ENCODE results near the gene HGFAC. TPM values are rescaled to one million over a fixed set of nuclear protein-coding genes. Genes with fewer than 3 reads are reported as not detected.

The HGFAC gene
- total RNA-seq, 6 donors from 2014 or later, result 0.20 to 1.1 (median 0.49) TPM; not detected in 1

DNA sequence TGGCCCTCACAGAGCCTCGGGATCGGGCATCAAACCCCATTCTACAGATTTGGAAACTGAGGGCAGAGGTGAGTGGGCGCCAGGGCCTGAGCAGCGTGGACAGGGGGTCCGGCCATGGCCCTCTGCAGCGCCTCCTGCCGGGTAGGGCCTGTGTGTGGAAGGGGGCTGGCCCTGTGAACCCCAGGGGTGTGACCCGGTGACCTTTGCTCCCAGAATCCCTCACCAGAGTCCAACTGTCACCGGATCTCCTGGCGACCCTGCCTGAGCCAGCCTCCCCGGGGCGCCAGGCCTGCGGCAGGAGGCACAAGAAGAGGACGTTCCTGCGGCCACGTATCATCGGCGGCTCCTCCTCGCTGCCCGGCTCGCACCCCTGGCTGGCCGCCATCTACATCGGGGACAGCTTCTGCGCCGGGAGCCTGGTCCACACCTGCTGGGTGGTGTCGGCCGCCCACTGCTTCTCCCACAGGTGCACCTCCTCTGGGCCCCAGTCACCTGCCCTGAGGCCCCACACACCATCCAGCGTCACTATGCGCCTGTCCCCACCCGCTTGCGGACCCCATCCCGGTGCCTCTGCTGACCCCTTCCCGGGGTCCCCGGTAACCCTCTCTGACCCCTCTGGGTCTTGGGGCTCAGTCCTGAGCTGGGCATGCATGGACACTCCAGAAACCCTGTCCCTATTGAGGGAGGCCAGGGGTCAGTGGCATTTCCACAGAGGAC, 4.2 kb downstream of the HGFAC start:
- Histone ChIP-seq H3K9me3 (no peaks in the 10 kb centered on the region), H3K4me3 (no peak overlapping the region), H3K36me3 (no peaks in the 10 kb centered on the region), H3K4me1 (peaks cover 0 to 10% (median 3%) of the 10 kb centered on the region in 4 donors), H3K27me3 (no peaks in the 10 kb centered on the region), H3K27ac (no peak overlapping the region)
- peak in 1 of 2 donors; percentile 83 for DNase-seq
- TF ChIP-seq, protein P1, sequence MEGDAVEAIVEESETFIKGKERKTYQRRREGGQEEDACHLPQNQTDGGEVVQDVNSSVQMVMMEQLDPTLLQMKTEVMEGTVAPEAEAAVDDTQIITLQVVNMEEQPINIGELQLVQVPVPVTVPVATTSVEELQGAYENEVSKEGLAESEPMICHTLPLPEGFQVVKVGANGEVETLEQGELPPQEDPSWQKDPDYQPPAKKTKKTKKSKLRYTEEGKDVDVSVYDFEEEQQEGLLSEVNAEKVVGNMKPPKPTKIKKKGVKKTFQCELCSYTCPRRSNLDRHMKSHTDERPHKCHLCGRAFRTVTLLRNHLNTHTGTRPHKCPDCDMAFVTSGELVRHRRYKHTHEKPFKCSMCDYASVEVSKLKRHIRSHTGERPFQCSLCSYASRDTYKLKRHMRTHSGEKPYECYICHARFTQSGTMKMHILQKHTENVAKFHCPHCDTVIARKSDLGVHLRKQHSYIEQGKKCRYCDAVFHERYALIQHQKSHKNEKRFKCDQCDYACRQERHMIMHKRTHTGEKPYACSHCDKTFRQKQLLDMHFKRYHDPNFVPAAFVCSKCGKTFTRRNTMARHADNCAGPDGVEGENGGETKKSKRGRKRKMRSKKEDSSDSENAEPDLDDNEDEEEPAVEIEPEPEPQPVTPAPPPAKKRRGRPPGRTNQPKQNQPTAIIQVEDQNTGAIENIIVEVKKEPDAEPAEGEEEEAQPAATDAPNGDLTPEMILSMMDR (IDR thresholded peaks at IDR 0.05), result no peak
- no peak for TF ChIP-seq POLR2AphosphoS5 (IDR thresholded peaks at IDR 0.05)
- ATAC-seq (ENCODE audit: low FRiP score in 2 of 2), result no peak
- 86 to 97% methylated on average over 7 to 29 of the region's 34 CpGs for WGBS, 2 donors

DNA sequence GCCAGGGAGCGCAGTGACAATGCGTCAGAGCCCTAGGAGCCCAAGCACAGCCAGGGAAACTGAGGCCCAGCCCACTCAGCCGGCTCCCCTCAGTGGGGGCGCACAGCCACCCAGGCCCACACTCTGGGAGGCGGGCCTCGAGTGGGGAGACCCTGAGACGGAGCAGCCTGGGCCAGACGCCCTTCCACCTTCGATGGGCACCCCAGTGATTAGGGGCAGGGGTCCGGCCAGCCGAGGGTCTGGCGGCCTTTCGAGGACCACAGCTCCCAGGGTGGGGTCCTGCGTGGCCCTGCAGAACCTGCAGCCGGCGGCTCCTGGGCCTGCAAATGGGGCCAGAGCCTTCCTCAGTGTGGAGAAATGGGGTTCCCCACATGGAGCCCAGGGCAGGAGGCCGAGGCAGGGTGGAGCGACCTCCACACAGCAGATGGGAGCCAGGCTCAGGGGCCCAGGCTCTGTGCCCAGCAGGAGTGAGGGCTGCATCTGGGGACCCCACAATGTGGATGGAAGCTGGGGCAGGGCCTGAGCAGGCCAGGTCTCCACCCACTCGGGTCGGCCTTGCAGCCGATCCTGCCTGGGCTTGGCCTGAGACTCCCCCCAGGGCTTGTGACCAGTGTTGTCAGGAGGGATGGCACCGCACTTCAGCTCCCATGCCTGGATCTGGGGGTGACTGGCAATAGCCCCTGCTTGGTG, 5.0 kb downstream of the HGFAC start:
- 90 to 94% methylated on average over 3 to 16 of the region's 22 CpGs for WGBS, 2 donors
- ATAC-seq (ENCODE audit: low FRiP score in 2 of 2) (no peak), DNase-seq (peak in 1 of 2 donors; percentile 70)
- no peak overlapping the region for H3K27ac ChIP-seq
- H3K36me3 ChIP-seq, result no peaks in the 10 kb centered on the region
- H3K4me3 ChIP-seq, result no peak overlapping the region
- no peak for TF ChIP-seq POLR2AphosphoS5 (IDR thresholded peaks at IDR 0.05)
- TF ChIP-seq EP300 (IDR thresholded peaks at IDR 0.05), result no peak
- TF ChIP-seq, protein P1 (IDR thresholded peaks at IDR 0.05), result no peak
- TF ChIP-seq POLR2A (IDR thresholded peaks at IDR 0.05), result no peak
- peaks cover 0 to 10% (median 3%) of the 10 kb centered on the region in 4 donors for H3K4me1 ChIP-seq
- no peaks in the 10 kb centered on the region for H3K9me3 ChIP-seq
- H3K27me3 ChIP-seq, result no peaks in the 10 kb centered on the region

DNA sequence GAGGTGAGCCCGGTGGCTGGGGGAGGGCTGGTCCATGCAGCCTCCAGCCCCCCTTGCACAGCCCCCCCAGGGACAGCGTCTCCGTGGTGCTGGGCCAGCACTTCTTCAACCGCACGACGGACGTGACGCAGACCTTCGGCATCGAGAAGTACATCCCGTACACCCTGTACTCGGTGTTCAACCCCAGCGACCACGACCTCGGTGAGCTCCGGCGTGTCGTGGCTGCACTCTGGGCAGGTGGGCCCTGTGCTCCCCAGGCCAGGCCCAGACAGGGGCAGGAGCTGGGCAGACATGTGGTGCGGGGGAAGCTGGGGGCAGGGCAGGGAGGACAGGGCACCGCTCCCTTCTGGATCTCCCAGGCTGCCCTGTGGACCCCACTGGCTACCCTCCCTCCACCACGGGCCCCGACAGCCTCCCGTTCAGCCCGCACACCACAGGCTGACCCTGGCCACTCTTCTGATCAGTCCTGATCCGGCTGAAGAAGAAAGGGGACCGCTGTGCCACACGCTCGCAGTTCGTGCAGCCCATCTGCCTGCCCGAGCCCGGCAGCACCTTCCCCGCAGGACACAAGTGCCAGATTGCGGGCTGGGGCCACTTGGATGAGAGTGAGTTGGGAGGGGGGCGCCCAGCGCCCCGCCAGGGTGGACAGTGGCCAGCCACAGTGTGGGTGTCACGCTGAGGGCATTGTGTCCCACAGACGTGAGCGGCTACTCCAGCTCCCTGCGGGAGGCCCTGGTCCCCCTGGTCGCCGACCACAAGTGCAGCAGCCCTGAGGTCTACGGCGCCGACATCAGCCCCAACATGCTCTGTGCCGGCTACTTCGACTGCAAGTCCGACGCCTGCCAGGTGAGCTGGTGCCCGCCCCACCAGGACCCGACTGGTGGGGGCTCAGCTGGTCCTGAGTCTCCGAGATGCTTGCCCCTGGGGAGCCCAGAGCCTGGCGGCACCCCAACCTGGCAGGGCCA, 5.9 kb downstream of the HGFAC start:
- Histone ChIP-seq H3K27me3 (no peaks in the 10 kb centered on the region), H3K27ac (no peak overlapping the region), H3K4me1 (peaks cover 0 to 10% (median 3%) of the 10 kb centered on the region in 4 donors), H3K4me3 (no peak overlapping the region), H3K9me3 (no peaks in the 10 kb centered on the region), H3K36me3 (no peaks in the 10 kb centered on the region)
- ATAC-seq (ENCODE audit: low FRiP score in 2 of 2) (no peak), DNase-seq (peak in 1 of 2 donors; percentile 74)
- 93 to 94% methylated on average over 19 to 52 of the region's 53 CpGs for WGBS, 2 donors
- TF ChIP-seq, protein P1 (IDR thresholded peaks at IDR 0.05), result no peak
- TF ChIP-seq POLR2AphosphoS5 (IDR thresholded peaks at IDR 0.05), result no peak

DNA sequence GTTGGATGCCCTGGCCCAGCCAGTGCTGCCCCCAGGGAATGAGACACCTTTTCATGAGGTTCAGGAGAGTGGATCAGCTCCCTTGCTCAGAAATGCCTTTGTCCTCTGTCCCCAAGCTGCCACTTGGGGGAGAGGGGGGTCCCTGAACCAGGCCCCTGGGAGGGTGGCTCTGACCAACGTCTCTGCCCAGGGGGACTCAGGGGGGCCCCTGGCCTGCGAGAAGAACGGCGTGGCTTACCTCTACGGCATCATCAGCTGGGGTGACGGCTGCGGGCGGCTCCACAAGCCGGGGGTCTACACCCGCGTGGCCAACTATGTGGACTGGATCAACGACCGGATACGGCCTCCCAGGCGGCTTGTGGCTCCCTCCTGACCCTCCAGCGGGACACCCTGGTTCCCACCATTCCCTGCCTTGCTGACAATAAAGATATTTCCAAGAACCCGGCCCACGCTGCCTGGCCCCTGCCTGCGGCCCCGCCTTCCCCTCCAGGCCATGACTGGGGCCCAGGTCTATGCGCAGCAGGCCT, 7.3 kb downstream of the HGFAC start:
- Histone ChIP-seq H3K27ac (no peak overlapping the region), H3K4me3 (no peak overlapping the region), H3K9me3 (no peaks in the 10 kb centered on the region), H3K36me3 (no peaks in the 10 kb centered on the region), H3K4me1 (no peaks in the 10 kb centered on the region), H3K27me3 (no peaks in the 10 kb centered on the region)
- 95% methylated on average over 21 of the region's 21 CpGs; no CpG with 5 or more reads in 1 of the 2 donors for WGBS, 2 donors
- TF ChIP-seq POLR2AphosphoS5 (IDR thresholded peaks at IDR 0.05) (no peak), POLR2A (IDR thresholded peaks at IDR 0.05) (no peak), EP300 (IDR thresholded peaks at IDR 0.05) (no peak)
- TF ChIP-seq, protein P1 (IDR thresholded peaks at IDR 0.05), result no peak
- DNase-seq, result no peak
- no peak for ATAC-seq (ENCODE audit: low FRiP score in 2 of 2)

Data from upper lobe of left lung (tissue), 6 donors.